GM12864 (cell line): ENCODE measurements around the gene SHH.

Experiments used
- DNase-seq: peaks from one replicate; pipeline ENCODE4 v3.0.0-alpha.2; 2011; ENCODE audit warnings: low read depth
- H3K4me3 ChIP-seq: 2 replicates; pipeline ENCODE4 v1.5.1; 2011; ENCODE audit warnings: mild to moderate bottlenecking, low read depth, low read length, control low read depth
- TF ChIP-seq, protein P1 (sequence below): IDR thresholded peaks from 2 replicates; pipeline ENCODE4 v1.5.1; 2011; ENCODE audit warnings: low read depth, mild to moderate bottlenecking, moderate library complexity, low read length, control low read depth, inconsistent platforms; ENCODE audit errors: missing control alignments

SHH gene

DNA sequence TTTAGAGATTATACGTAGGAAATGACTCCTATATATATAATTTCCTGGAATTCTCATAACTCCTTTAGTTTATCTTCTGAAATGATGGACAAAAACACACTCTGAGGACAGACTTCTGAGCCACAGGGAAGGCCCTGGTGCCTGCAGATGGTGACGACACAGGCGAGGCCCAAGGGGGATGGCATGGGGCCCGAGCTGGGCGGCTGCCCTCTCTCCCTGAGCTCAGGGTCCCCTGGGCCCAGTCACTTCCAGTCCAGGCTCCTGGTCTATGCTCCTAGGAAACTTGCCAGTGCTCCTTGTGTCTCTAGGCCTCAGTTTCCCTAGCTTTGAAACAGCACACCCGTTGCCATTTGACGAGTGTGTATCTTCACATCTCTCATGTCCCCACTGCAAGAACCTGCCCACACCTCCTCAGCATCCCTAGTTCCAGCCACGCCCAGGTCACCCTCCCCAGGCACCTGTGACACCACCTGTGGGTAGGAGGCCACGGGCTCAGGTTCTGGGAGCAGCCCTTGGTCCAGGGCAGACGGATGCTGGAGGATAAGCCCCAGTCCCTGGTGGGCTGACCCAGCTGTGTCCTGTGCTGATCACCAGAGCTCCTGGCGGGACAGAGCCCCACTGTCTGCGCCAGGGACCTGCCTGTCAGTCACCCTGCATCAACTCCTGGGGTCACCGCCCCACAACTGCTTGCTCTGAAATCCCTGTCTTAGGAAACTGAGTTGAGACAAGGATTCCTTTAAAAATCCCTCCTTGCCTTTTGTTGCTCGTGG lies 23.4 kb upstream of the SHH start:
- TF ChIP-seq, protein P1, sequence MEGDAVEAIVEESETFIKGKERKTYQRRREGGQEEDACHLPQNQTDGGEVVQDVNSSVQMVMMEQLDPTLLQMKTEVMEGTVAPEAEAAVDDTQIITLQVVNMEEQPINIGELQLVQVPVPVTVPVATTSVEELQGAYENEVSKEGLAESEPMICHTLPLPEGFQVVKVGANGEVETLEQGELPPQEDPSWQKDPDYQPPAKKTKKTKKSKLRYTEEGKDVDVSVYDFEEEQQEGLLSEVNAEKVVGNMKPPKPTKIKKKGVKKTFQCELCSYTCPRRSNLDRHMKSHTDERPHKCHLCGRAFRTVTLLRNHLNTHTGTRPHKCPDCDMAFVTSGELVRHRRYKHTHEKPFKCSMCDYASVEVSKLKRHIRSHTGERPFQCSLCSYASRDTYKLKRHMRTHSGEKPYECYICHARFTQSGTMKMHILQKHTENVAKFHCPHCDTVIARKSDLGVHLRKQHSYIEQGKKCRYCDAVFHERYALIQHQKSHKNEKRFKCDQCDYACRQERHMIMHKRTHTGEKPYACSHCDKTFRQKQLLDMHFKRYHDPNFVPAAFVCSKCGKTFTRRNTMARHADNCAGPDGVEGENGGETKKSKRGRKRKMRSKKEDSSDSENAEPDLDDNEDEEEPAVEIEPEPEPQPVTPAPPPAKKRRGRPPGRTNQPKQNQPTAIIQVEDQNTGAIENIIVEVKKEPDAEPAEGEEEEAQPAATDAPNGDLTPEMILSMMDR = no peak
- H3K4me3 ChIP-seq = no peak overlapping the region

GRCh38 chr7:155834486-155835048 lies 22.3 kb upstream of the SHH start:
- H3K4me3 ChIP-seq = no peak overlapping the region
- TF ChIP-seq, protein P1 = no peak
- no peak for DNase-seq

More for the DNA sequence above, 23.4 kb upstream of the SHH start:
- no peak for DNase-seq

- TF ChIP-seq, protein P1 = no peak
- no peak for DNase-seq
Observed at GRCh38 chr7:155833651-155834050, 21.4 kb upstream of the SHH start.

DNA sequence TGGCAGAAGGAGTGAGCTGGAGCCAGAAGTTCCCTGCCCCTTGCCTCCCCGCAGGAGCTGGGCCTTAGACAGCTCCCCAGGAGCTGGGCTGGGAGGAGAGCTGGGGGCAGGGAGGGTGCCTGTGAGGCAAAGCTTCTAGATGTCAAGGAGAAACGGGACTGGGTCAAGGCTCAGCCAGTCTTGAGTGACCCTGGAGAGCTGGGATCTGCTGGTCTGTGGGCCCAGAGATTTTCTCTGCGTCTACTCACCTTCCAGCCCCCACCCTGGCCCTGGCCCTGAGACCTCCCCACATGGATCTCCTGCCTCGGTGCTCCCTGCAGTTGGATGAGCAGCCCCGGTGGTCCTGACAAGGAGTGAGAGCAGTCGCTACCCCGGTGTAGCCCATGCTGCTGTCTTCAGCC lies 20.3 kb upstream of the SHH start:
- DNase-seq = no peak
- TF ChIP-seq, protein P1 = no peak
- no peak overlapping the region for H3K4me3 ChIP-seq

More at GRCh38 chr7:155833651-155834050, 21.4 kb upstream of the SHH start:
- no peak overlapping the region for H3K4me3 ChIP-seq

GRCh38 chr7:155831807-155832524 lies 19.7 kb upstream of the SHH start:
- no peak for DNase-seq
- TF ChIP-seq, protein P1 = no peak
- H3K4me3 ChIP-seq = no peak overlapping the region

GRCh38 chr7:155830961-155831806 lies 18.9 kb upstream of the SHH start:
- no peak for DNase-seq
- H3K4me3 ChIP-seq = no peak overlapping the region

More at GRCh38 chr7:155830961-155831806, 18.9 kb upstream of the SHH start:
- TF ChIP-seq, protein P1 = no peak
